GM12865 (cell line): Measurements from ENCODE around the gene TEX53.
A peak's percentile ranks its signal among the peaks of the same experiment; 100 is the strongest.

Source experiments
- DNase-seq: peaks from one replicate; pipeline ENCODE4 v3.0.0; 2010; ENCODE audit warnings: low read depth
- H3K4me3 ChIP-seq: 2 replicates; pipeline ENCODE4 v1.5.1; 2011; ENCODE audit warnings: mild to moderate bottlenecking, low read depth, low read length, control low read depth
- CTCF ChIP-seq: IDR thresholded peaks from 2 replicates; pipeline ENCODE4 v1.5.1; 2011; ENCODE audit warnings: low read length, control low read depth, low read depth, inconsistent platforms; ENCODE audit not compliant: insufficient read depth; ENCODE audit errors: missing control alignments

The TEX53 gene

DNA sequence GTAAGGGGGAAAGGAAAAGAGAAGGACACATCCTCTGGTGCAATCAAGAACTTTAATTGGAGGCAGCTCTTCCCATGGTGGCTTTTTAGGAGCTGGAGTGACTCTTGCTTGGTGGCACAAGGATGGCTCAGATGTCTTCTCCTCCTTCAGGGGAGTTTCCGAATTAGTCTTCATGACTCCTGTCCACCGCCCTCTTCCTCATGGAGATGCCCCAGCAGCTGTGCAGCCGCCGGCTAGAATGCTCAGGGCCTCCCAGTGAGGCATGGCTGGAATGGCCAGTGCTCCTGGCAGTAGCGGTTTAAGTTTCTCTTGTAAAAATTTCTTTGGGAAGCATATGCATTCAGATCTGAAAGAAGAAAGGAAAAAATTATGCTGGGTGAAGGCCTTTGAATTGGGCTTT, 8.8 kb upstream of the TEX53 start:
- TF ChIP-seq CTCF, result no peak
- no peak overlapping the region for H3K4me3 ChIP-seq
- DNase-seq, result no peak

DNA sequence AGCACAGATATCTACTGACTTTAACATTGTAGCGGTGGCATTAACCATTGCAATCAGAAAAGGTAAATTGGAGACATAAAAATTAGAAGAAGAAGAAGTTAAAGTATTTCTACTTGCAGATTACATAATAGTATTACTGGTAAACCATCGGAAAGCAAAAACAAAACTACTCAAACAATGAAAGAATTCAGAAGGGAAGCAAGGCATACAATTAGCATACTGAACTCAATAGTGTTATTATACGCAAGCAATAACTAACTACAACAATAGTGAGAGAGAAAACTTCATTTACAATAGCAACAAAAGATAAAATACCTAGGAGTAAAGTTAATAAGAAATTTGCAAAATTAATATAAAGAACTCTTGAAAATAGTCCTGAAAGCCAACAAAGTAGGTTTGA, 6.6 kb upstream of the TEX53 start:
- no peak for DNase-seq
- TF ChIP-seq CTCF, result no peak
- H3K4me3 ChIP-seq, result no peak overlapping the region

DNA sequence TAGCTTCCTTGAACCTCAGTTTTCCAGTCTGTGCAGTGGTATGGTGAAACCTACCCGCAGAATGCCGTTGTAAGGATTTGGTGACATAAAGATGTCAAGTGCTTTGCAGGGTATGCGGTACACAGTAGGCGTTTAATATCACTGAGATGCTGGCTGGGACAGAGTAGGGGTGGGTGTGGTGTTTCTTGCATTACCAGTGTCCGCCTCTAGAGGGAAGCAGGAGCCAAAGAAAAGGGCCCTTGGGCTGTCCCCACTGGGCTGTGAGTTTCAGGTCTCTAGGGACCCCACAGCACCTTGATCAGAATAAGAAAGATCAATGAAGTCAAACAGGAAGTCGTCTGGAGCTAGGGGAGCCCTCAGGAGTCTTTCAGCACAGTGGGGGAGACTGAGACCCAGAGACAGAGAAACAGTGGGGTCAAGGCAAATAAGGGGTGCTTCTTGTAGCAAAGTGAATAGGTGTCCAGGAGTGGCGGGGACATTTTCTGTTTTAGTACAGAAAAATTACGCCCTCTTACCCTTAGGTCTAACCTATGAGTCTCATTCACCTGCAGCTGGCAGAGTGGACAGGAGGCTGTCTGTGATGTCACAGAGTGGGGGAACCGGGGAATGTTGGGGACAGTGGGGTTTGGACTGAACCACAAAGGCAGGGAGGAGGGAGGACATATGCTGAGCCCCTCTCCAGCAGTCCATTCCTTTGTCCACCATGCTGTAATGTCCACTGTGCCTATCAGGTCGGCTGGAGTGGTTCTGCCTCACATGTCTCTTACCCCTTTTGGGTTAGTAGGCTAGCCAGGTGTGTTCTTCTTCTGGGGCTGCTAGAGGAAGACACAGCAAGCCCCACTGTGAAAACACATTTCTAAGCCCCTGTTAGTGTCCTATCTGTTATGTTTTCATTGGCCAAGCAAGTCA, 4.7 kb upstream of the TEX53 start:
- no peak overlapping the region for H3K4me3 ChIP-seq
- peak; percentile 81 for TF ChIP-seq CTCF
- peak; percentile 54 for DNase-seq

GRCh38 chr9:114656301-114656700, 1.3 kb downstream of the TEX53 start:
- H3K4me3 ChIP-seq, result no peak overlapping the region
- TF ChIP-seq CTCF, result no peak
- DNase-seq, result no peak

GRCh38 chr9:114655689-114656088, 1.9 kb downstream of the TEX53 start:
- no peak overlapping the region for H3K4me3 ChIP-seq
- DNase-seq, result no peak
- no peak for TF ChIP-seq CTCF

DNA sequence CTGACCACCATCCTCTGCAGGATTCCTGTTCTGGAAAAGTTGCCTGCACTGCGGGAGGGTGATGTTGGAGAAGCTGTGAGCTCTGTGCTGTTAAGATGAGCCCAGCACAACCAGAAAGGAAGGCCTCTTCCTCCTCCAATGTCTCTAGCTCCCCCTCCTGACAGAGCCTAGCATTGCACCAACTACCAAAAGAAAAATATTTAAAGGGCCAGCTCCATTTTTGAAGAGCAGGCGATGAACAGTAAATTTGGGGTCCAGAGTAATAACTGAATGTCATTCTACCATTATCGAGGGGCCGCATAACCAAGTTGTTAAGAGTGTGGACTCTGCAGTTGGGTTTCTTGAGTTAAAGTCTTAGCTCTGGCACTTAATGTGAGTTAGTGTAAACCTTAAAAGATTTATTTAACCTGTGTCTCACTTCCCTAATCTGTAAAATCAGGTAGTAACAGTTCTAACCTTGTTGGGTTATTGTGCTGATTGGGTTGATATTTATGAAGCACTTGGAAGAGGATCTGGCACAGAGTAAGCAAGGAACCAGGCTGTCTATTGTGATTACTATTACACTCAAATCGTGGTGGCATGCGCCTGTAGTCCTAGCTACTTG, 3.9 kb downstream of the TEX53 start:
- TF ChIP-seq CTCF, result peak; percentile 94
- peak; percentile 82 for DNase-seq

More for the DNA sequence above, 3.9 kb downstream of the TEX53 start:
- no peak overlapping the region for H3K4me3 ChIP-seq
